Liver (tissue), 3 donors: ENCODE results near the gene DNM2.

Source experiments
- CTCF ChIP-seq: fragments of 150-350 bp; IDR thresholded peaks from 2 replicates; pipeline ENCODE4 v1.5.1; 2017; ENCODE audit warnings: improper control_type of control experiment, low read depth, low read length; ENCODE audit not compliant: missing input control
- GABPA ChIP-seq, 2 donors: IDR thresholded peaks in 1 of 2; conservative IDR thresholded peaks in 1 of 2; 2 replicates each; pipeline ENCODE4 v1.6.1; 2016; ENCODE audit warnings: antibody characterized with exemption in 2 of 2, mild to moderate bottlenecking in 1 of 2, moderate library complexity in 1 of 2
- NR2F2 ChIP-seq: IDR thresholded peaks from 2 replicates; pipeline ENCODE4 v1.6.1; 2016; ENCODE audit warnings: antibody characterized with exemption
- RAD21 ChIP-seq, 2 donors: IDR thresholded peaks; 2 replicates each; pipeline ENCODE4 v1.6.1; 2016; ENCODE audit warnings: antibody characterized with exemption in 2 of 2, mild to moderate bottlenecking in 2 of 2
- SP1 ChIP-seq: IDR thresholded peaks from 2 replicates; pipeline ENCODE4 v1.6.1; 2018; ENCODE audit warnings: antibody characterized with exemption, mild to moderate bottlenecking
- donor health status: healthy.
- donor health status: healthy.

GRCh38 chr19:10823690-10824089 lies 105.8 kb downstream of the DNM2 start:
- no peak for TF ChIP-seq CTCF
- TF ChIP-seq SP1: no peak
- TF ChIP-seq GABPA (IDR thresholded peaks at IDR 0.05 in 1 of 2, conservative IDR thresholded peaks at IDR 0.05 in 1 of 2): no peak
- no peak for TF ChIP-seq NR2F2
- TF ChIP-seq RAD21 (IDR thresholded peaks at IDR 0.05): no peak
